Measurements from ENCODE around the gene ZNRD2. TPM values are rescaled to one million over a fixed set of nuclear protein-coding genes. Genes with fewer than 3 reads are reported as not detected.
A peak's percentile ranks its signal among the peaks of the same experiment; 100 is the strongest.

Gene ZNRD2
- total and polyA plus RNA-seq, 4 donors: 21.7 to 42.5 (median 33.2) TPM

- peaks cover 0 to 2% of the 10 kb centered on the region in 2 donors for H3K4me1 ChIP-seq (ENCODE audit: control insufficient read depth in 1 of 2, insufficient read depth in 2 of 2, low read length in 2 of 2)
- H3K9me3 ChIP-seq (ENCODE audit: control insufficient read depth, low read length): no peaks in the 10 kb centered on the region
- ATAC-seq (ENCODE audit: low FRiP score) (no peak), DNase-seq (no peak)
- no peaks in the 10 kb centered on the region for H3K27me3 ChIP-seq (ENCODE audit: control insufficient read depth in 1 of 2, insufficient read depth in 2 of 2, low read length in 1 of 2)
- H3K36me3 ChIP-seq (ENCODE audit: control insufficient read depth in 1 of 2, insufficient read depth in 2 of 2, low read length in 1 of 2): peaks cover 5 to 10% of the 10 kb centered on the region in 2 donors
- WGBS, 2 donors: 54 to 60% methylated on average over 4 of the region's 4 CpGs
- intact Hi-C loops (cut with DNase I): no loop called here
- H3K27ac ChIP-seq (ENCODE audit: low read depth in 1 of 2, low read length in 2 of 2): no peak overlapping the region
- H3K4me3 ChIP-seq (ENCODE audit: low read length in 2 of 2): no peak overlapping the region
Measured at GRCh38 chr11:65586247-65586630, 16.0 kb downstream of the ZNRD2 start.

GRCh38 chr11:65586676-65587075 is 16.4 kb downstream of the ZNRD2 start:
- ATAC-seq (ENCODE audit: low FRiP score) (peak; percentile 17), DNase-seq (no peak)
- Histone ChIP-seq H3K4me3 (ENCODE audit: low read length in 2 of 2) (no peak overlapping the region), H3K9me3 (ENCODE audit: control insufficient read depth, low read length) (no peaks in the 10 kb centered on the region), H3K27ac (ENCODE audit: low read depth in 1 of 2, low read length in 2 of 2) (peak overlapping the region in 1 of 2 donors; percentile 50), H3K27me3 (ENCODE audit: control insufficient read depth in 1 of 2, insufficient read depth in 2 of 2, low read length in 1 of 2) (no peaks in the 10 kb centered on the region), H3K36me3 (ENCODE audit: control insufficient read depth in 1 of 2, insufficient read depth in 2 of 2, low read length in 1 of 2) (peaks cover 2 to 10% of the 10 kb centered on the region in 2 donors), H3K4me1 (ENCODE audit: control insufficient read depth in 1 of 2, insufficient read depth in 2 of 2, low read length in 2 of 2) (peaks cover 0 to 2% of the 10 kb centered on the region in 2 donors)
- WGBS, 2 donors: 50 to 64% methylated on average over 2 of the region's 2 CpGs
- intact Hi-C loops (cut with DNase I): no loop called here

- H3K36me3 ChIP-seq (ENCODE audit: control insufficient read depth in 1 of 2, insufficient read depth in 2 of 2, low read length in 1 of 2): peaks cover 0 to 8% of the 10 kb centered on the region in 2 donors
- H3K9me3 ChIP-seq (ENCODE audit: control insufficient read depth, low read length): no peaks in the 10 kb centered on the region
- no peaks in the 10 kb centered on the region for H3K27me3 ChIP-seq (ENCODE audit: control insufficient read depth in 1 of 2, insufficient read depth in 2 of 2, low read length in 1 of 2)
- no peak overlapping the region for H3K4me3 ChIP-seq (ENCODE audit: low read length in 2 of 2)
- peak overlapping the region; percentile 1 to 72 for H3K27ac ChIP-seq (ENCODE audit: low read depth in 1 of 2, low read length in 2 of 2)
- H3K4me1 ChIP-seq (ENCODE audit: control insufficient read depth in 1 of 2, insufficient read depth in 2 of 2, low read length in 2 of 2): peaks cover 0 to 2% of the 10 kb centered on the region in 2 donors
- DNase-seq (peak; percentile 80 to 83), ATAC-seq (ENCODE audit: low FRiP score) (no peak)
- intact Hi-C loops (cut with DNase I): no loop called here
- 38 to 45% methylated on average over 13 of the region's 13 CpGs for WGBS, 2 donors
Measured at GRCh38 chr11:65588199-65589054, 18.1 kb downstream of the ZNRD2 start.

- Histone ChIP-seq H3K9me3 (ENCODE audit: control insufficient read depth, low read length) (no peaks in the 10 kb centered on the region), H3K36me3 (ENCODE audit: control insufficient read depth in 1 of 2, insufficient read depth in 2 of 2, low read length in 1 of 2) (peaks cover 0 to 6% of the 10 kb centered on the region in 2 donors), H3K4me3 (ENCODE audit: low read length in 2 of 2) (no peak overlapping the region), H3K4me1 (ENCODE audit: control insufficient read depth in 1 of 2, insufficient read depth in 2 of 2, low read length in 2 of 2) (peaks cover 0 to 2% of the 10 kb centered on the region in 2 donors), H3K27ac (ENCODE audit: low read depth in 1 of 2, low read length in 2 of 2) (no peak overlapping the region), H3K27me3 (ENCODE audit: control insufficient read depth in 1 of 2, insufficient read depth in 2 of 2, low read length in 1 of 2) (no peaks in the 10 kb centered on the region)
- WGBS, 2 donors: 68 to 71% methylated on average over 9 of the region's 9 CpGs
- DNase-seq (no peak), ATAC-seq (ENCODE audit: low FRiP score) (no peak)
- intact Hi-C loops (cut with DNase I): loop anchor here in 1 of 2 donors (5.0 kb wide), 1 partner anchor 47 kb away; no protein-coding TSS in a partner anchor
Measured at GRCh38 chr11:65589444-65590239, 19.4 kb downstream of the ZNRD2 start.

- no peak for DNase-seq
- H3K36me3 ChIP-seq (ENCODE audit: control insufficient read depth in 1 of 2, insufficient read depth in 2 of 2, low read length in 1 of 2): peaks cover 0 to 6% of the 10 kb centered on the region in 2 donors
- peaks cover 0 to 2% of the 10 kb centered on the region in 2 donors for H3K4me1 ChIP-seq (ENCODE audit: control insufficient read depth in 1 of 2, insufficient read depth in 2 of 2, low read length in 2 of 2)
- no peak for ATAC-seq (ENCODE audit: low FRiP score)
- no peaks in the 10 kb centered on the region for H3K27me3 ChIP-seq (ENCODE audit: control insufficient read depth in 1 of 2, insufficient read depth in 2 of 2, low read length in 1 of 2)
- H3K9me3 ChIP-seq (ENCODE audit: control insufficient read depth, low read length): no peaks in the 10 kb centered on the region
- no peak overlapping the region for H3K4me3 ChIP-seq (ENCODE audit: low read length in 2 of 2)
- no peak overlapping the region for H3K27ac ChIP-seq (ENCODE audit: low read depth in 1 of 2, low read length in 2 of 2)
- intact Hi-C loops (cut with DNase I): loop anchor here in 1 of 2 donors (5.0 kb wide), 1 partner anchor 48 kb away; no protein-coding TSS in a partner anchor
- WGBS, 2 donors: 50 to 52% methylated on average over 8 of the region's 8 CpGs
Measured at GRCh38 chr11:65590240-65590738, 20.0 kb downstream of the ZNRD2 start.

GRCh38 chr11:65591939-65592857 is 21.9 kb downstream of the ZNRD2 start:
- DNase-seq (peak in 1 of 2 donors; percentile 80), ATAC-seq (ENCODE audit: low FRiP score) (peak; percentile 16)
- Histone ChIP-seq H3K4me3 (ENCODE audit: low read length in 2 of 2) (no peak overlapping the region), H3K27ac (ENCODE audit: low read depth in 1 of 2, low read length in 2 of 2) (no peak overlapping the region), H3K36me3 (ENCODE audit: control insufficient read depth in 1 of 2, insufficient read depth in 2 of 2, low read length in 1 of 2) (peaks cover 0 to 6% of the 10 kb centered on the region in 2 donors), H3K4me1 (ENCODE audit: control insufficient read depth in 1 of 2, insufficient read depth in 2 of 2, low read length in 2 of 2) (peaks cover 0 to 2% of the 10 kb centered on the region in 2 donors), H3K27me3 (ENCODE audit: control insufficient read depth in 1 of 2, insufficient read depth in 2 of 2, low read length in 1 of 2) (no peaks in the 10 kb centered on the region), H3K9me3 (ENCODE audit: control insufficient read depth, low read length) (no peaks in the 10 kb centered on the region)
- intact Hi-C loops (cut with DNase I): loop anchor here (2.0 to 5.0 kb wide), 2 partner anchors 15 to 50 kb away; partner anchors contain the start of gene EHBP1L1 (in 1 of the 2)
- WGBS, 2 donors: 80 to 81% methylated on average over 79 to 106 of the region's 106 CpGs

- peaks cover 0 to 6% of the 10 kb centered on the region in 2 donors for H3K36me3 ChIP-seq (ENCODE audit: control insufficient read depth in 1 of 2, insufficient read depth in 2 of 2, low read length in 1 of 2)
- ATAC-seq (ENCODE audit: low FRiP score): no peak
- 81 to 82% methylated on average over 22 of the region's 22 CpGs for WGBS, 2 donors
- H3K4me3 ChIP-seq (ENCODE audit: low read length in 2 of 2): no peak overlapping the region
- H3K4me1 ChIP-seq (ENCODE audit: control insufficient read depth in 1 of 2, insufficient read depth in 2 of 2, low read length in 2 of 2): no peaks in the 10 kb centered on the region
- H3K9me3 ChIP-seq (ENCODE audit: control insufficient read depth, low read length): no peaks in the 10 kb centered on the region
- no peak overlapping the region for H3K27ac ChIP-seq (ENCODE audit: low read depth in 1 of 2, low read length in 2 of 2)
- no peak for DNase-seq
- intact Hi-C loops (cut with DNase I): loop anchor here (2.0 to 5.0 kb wide), 2 partner anchors 16 to 51 kb away; partner anchors contain the start of gene EHBP1L1 (in 1 of the 2)
- H3K27me3 ChIP-seq (ENCODE audit: control insufficient read depth in 1 of 2, insufficient read depth in 2 of 2, low read length in 1 of 2): no peaks in the 10 kb centered on the region
Measured at GRCh38 chr11:65592858-65593517, 22.7 kb downstream of the ZNRD2 start.
